Activated CD8-positive, alpha-beta T cell treated with anti-CD3 and anti-CD28 coated beads for 36 hours (primary cell): ENCODE data around the gene MRPS27. TPM values are rescaled to one million over a fixed set of nuclear protein-coding genes. Genes with fewer than 3 reads are reported as not detected.

Experiments used
- ATAC-seq: fragments of 200-7000 bp; cut with Tn5 transposase; one replicate; pipeline ENCODE4 v1.10.0; 2021; ENCODE audit warnings: mild to moderate bottlenecking, moderate library complexity
- CTCF ChIA-PET: fragments of 350-600 bp; sonication (Branson Sonifier 250); formaldehyde crosslinking; loops from one replicate; lab custom pipeline; 2021; ENCODE audit warnings: antibody characterized with exemption; lab: Charles Lee
- POLR2A ChIA-PET: fragments of 350-600 bp; sonication (Branson Sonifier 250); formaldehyde crosslinking; loops from one replicate; lab custom pipeline; 2021; ENCODE audit warnings: antibody characterized with exemption; lab: Charles Lee
- DNase-seq: peaks from one replicate; pipeline ENCODE4 v3.0.0-alpha.2; 2020
- H3K27ac Mint-ChIP-seq: one replicate; pipeline ENCODE4 v1.8.0; 2021; ENCODE audit warnings: mild to moderate bottlenecking, mixed read lengths
- H3K27me3 Mint-ChIP-seq: one replicate; pipeline ENCODE4 v1.8.0; 2021; ENCODE audit warnings: mixed read lengths
- H3K36me3 Mint-ChIP-seq: one replicate; pipeline ENCODE4 v1.8.0; 2021; ENCODE audit warnings: low read depth, mixed read lengths
- H3K4me1 Mint-ChIP-seq: one replicate; pipeline ENCODE4 v1.8.0; 2021; ENCODE audit warnings: low read depth, mixed read lengths
- H3K4me3 Mint-ChIP-seq: one replicate; pipeline ENCODE4 v1.8.0; 2021; ENCODE audit warnings: mild to moderate bottlenecking, moderate library complexity, mixed read lengths
- H3K9me3 Mint-ChIP-seq: one replicate; pipeline ENCODE4 v1.8.0; 2021; ENCODE audit warnings: mixed read lengths
- CTCF ChIP-seq: fragments of 200-600 bp; IDR thresholded peaks from one replicate; pipeline ENCODE4 v1.8.0; 2022; ENCODE audit warnings: antibody characterized with exemption, mild to moderate bottlenecking
- intact Hi-C: fragments of 100-400 bp; cut with micrococcal nuclease; formaldehyde crosslinking; loops from one replicate; pipeline ENCODE4 v1.10.0; 2022
- total RNA-seq, 2 experiments: library from RNA; stranded (reverse); gene quantifications; one replicate each; pipeline ENCODE4 v1.2.3, GENCODE V29; 2021

MRPS27 gene
- total RNA-seq, 2 experiments from 2014 or later = 91.5 to 99.1 TPM

GRCh38 chr5:72282878-72283277, 37.2 kb downstream of the MRPS27 start:
- no peaks in the 10 kb centered on the region for H3K9me3 Mint-ChIP-seq

GRCh38 chr5:72281764-72282499, 38.1 kb downstream of the MRPS27 start:
- Mint-ChIP-seq H3K4me1 (peaks cover 1% of the 10 kb centered on the region), H3K27me3 (no peaks in the 10 kb centered on the region), H3K4me3 (no peak overlapping the region), H3K9me3 (no peaks in the 10 kb centered on the region), H3K36me3 (peaks cover 41% of the 10 kb centered on the region), H3K27ac (peak overlapping the region; percentile 1)
- no peak for DNase-seq
- no peak for ATAC-seq
- POLR2A ChIA-PET = no interaction called here
- intact Hi-C loops = no loop called here
- CTCF ChIA-PET = interaction anchor here (0.7 to 1.1 kb wide), 3 partner anchors 10 to 26 kb away, joined by 3 read pairs; no protein-coding TSS in a partner anchor
- no peak for TF ChIP-seq CTCF

More at GRCh38 chr5:72282878-72283277, 37.2 kb downstream of the MRPS27 start:
- Mint-ChIP-seq H3K27ac (no peak overlapping the region), H3K36me3 (peaks cover 38% of the 10 kb centered on the region), H3K27me3 (no peaks in the 10 kb centered on the region), H3K4me1 (no peaks in the 10 kb centered on the region), H3K4me3 (no peak overlapping the region)
- intact Hi-C loops = no loop called here
- no peak for TF ChIP-seq CTCF
- DNase-seq = no peak
- POLR2A ChIA-PET = no interaction called here
- ATAC-seq = no peak
- CTCF ChIA-PET = interaction anchor here (1.0 to 1.1 kb wide), 2 partner anchors 13 to 26 kb away, joined by 3 read pairs; no protein-coding TSS in a partner anchor

GRCh38 chr5:72281430-72281763, 38.6 kb downstream of the MRPS27 start:
- no peak for TF ChIP-seq CTCF
- no peak overlapping the region for H3K27ac Mint-ChIP-seq

GRCh38 chr5:72280581-72281069, 39.4 kb downstream of the MRPS27 start:
- ChIA-PET POLR2A (no interaction called here), CTCF (interaction anchor here (1.0 to 1.4 kb wide), 3 partner anchors 8 to 27 kb away, joined by 3 to 5 read pairs (median 4); no protein-coding TSS in a partner anchor)
- no peak overlapping the region for H3K4me3 Mint-ChIP-seq
- intact Hi-C loops = no loop called here
- DNase-seq (no peak), ATAC-seq (no peak)
- no peaks in the 10 kb centered on the region for H3K27me3 Mint-ChIP-seq
- no peaks in the 10 kb centered on the region for H3K9me3 Mint-ChIP-seq
- peaks cover 51% of the 10 kb centered on the region for H3K36me3 Mint-ChIP-seq
- peaks cover 3% of the 10 kb centered on the region for H3K4me1 Mint-ChIP-seq
- peak; percentile 28 for TF ChIP-seq CTCF
- H3K27ac Mint-ChIP-seq = no peak overlapping the region

More at GRCh38 chr5:72281430-72281763, 38.6 kb downstream of the MRPS27 start:
- H3K4me3 Mint-ChIP-seq = no peak overlapping the region
- ATAC-seq = no peak
- no peaks in the 10 kb centered on the region for H3K9me3 Mint-ChIP-seq
- ChIA-PET POLR2A (no interaction called here), CTCF (no interaction called here)
- H3K4me1 Mint-ChIP-seq = peaks cover 3% of the 10 kb centered on the region
- intact Hi-C loops = no loop called here
- H3K27me3 Mint-ChIP-seq = no peaks in the 10 kb centered on the region
- peaks cover 43% of the 10 kb centered on the region for H3K36me3 Mint-ChIP-seq
- no peak for DNase-seq

- ATAC-seq = no peak
- TF ChIP-seq CTCF = no peak
- Mint-ChIP-seq H3K9me3 (no peaks in the 10 kb centered on the region), H3K27ac (no peak overlapping the region), H3K4me1 (peaks cover 3% of the 10 kb centered on the region), H3K36me3 (peaks cover 52% of the 10 kb centered on the region), H3K4me3 (no peak overlapping the region), H3K27me3 (no peaks in the 10 kb centered on the region)
- POLR2A ChIA-PET = no interaction called here
- CTCF ChIA-PET = no interaction called here
- intact Hi-C loops = no loop called here
- no peak for DNase-seq
These were observed 43.8 kb downstream of the MRPS27 start for GRCh38 chr5:72276219-72276752.
